Umbilical cord (tissue), 2 donors: ENCODE measurements around the gene MYOG. TPM values are rescaled to one million over a fixed set of nuclear protein-coding genes. Genes with fewer than 3 reads are reported as not detected.

ENCODE experiments used
- DNase-seq: peaks from one replicate; pipeline ENCODE4 v3.0.0-alpha.2; 2015; ENCODE audit warnings: low spot score
- total RNA-seq: library from RNA; depleted of rRNA; stranded (reverse); fragments of >200 nt; gene quantifications from one replicate; pipeline ENCODE4 v1.2.3, GENCODE V29; 2014; ENCODE audit warnings: low replicate concordance; ENCODE audit not compliant: insufficient read depth

MYOG gene
- total RNA-seq, 1 donor from 2014 or later = 2.6 TPM

- DNase-seq = no peak
Measured at GRCh38 chr1:203090421-203091198, 4.8 kb upstream of the MYOG start.

- DNase-seq = no peak
Measured at GRCh38 chr1:203089651-203090045, 3.8 kb upstream of the MYOG start.

GRCh38 chr1:203089001-203089650 lies 3.3 kb upstream of the MYOG start:
- no peak for DNase-seq

- no peak for DNase-seq
Measured at GRCh38 chr1:203088441-203088840, 2.6 kb upstream of the MYOG start.

- no peak for DNase-seq
Measured at GRCh38 chr1:203086992-203087763, 1.4 kb upstream of the MYOG start.

GRCh38 chr1:203084588-203085527 lies 954 bp downstream of the MYOG start:
- no peak for DNase-seq

- no peak for DNase-seq
Measured at GRCh38 chr1:203083463-203083921, 2.3 kb downstream of the MYOG start.

GRCh38 chr1:203082571-203083462 lies 3.0 kb downstream of the MYOG start:
- no peak for DNase-seq

- no peak for DNase-seq
Measured at GRCh38 chr1:203082231-203082505, 3.6 kb downstream of the MYOG start.

GRCh38 chr1:203081465-203082230 lies 4.2 kb downstream of the MYOG start:
- no peak for DNase-seq

GRCh38 chr1:203080456-203080855 lies 5.4 kb downstream of the MYOG start:
- DNase-seq = no peak

- DNase-seq = no peak
Measured at GRCh38 chr1:203078478-203078877, 7.3 kb downstream of the MYOG start.

- DNase-seq = no peak
Measured at GRCh38 chr1:203077956-203078355, 7.9 kb downstream of the MYOG start.

- no peak for DNase-seq
Measured at GRCh38 chr1:203077367-203077766, 8.4 kb downstream of the MYOG start.

GRCh38 chr1:203076031-203076511 lies 9.7 kb downstream of the MYOG start:
- no peak for DNase-seq

GRCh38 chr1:203075236-203076030 lies 10.4 kb downstream of the MYOG start:
- DNase-seq = no peak

GRCh38 chr1:203074610-203075009 lies 11.2 kb downstream of the MYOG start:
- no peak for DNase-seq

- DNase-seq = no peak
Measured at GRCh38 chr1:203073469-203073868, 12.3 kb downstream of the MYOG start.

GRCh38 chr1:203072911-203073310 lies 12.9 kb downstream of the MYOG start:
- DNase-seq = no peak
